NB4 (cell line): ENCODE measurements around the gene ARFIP2.

ENCODE experiments used
- DNase-seq: peaks from one replicate; pipeline ENCODE4 v3.0.0; 2010; ENCODE audit warnings: low read depth
- H3K4me3 ChIP-seq: one replicate; pipeline ENCODE4 v1.5.1; 2011; ENCODE audit warnings: mild to moderate bottlenecking, low read depth, low read length, moderate library complexity
- MYC ChIP-seq: IDR thresholded peaks from 2 replicates; pipeline ENCODE4 v1.6.1; 2011; ENCODE audit warnings: low read depth, low read length
- POLR2A ChIP-seq: IDR thresholded peaks from 2 replicates; pipeline ENCODE4 v1.6.1; 2011; ENCODE audit warnings: mild to moderate bottlenecking; ENCODE audit not compliant: insufficient read length; ENCODE audit errors: extremely low read depth
- TF ChIP-seq, protein P1 (sequence below): IDR thresholded peaks from one replicate; pipeline ENCODE4 v1.5.1; 2012; ENCODE audit warnings: low read depth, low read length
- TF ChIP-seq, protein P2 (sequence below): IDR thresholded peaks from 2 replicates; pipeline ENCODE4 v1.6.1; 2011; ENCODE audit warnings: low read depth, low read length

Gene ARFIP2

DNA sequence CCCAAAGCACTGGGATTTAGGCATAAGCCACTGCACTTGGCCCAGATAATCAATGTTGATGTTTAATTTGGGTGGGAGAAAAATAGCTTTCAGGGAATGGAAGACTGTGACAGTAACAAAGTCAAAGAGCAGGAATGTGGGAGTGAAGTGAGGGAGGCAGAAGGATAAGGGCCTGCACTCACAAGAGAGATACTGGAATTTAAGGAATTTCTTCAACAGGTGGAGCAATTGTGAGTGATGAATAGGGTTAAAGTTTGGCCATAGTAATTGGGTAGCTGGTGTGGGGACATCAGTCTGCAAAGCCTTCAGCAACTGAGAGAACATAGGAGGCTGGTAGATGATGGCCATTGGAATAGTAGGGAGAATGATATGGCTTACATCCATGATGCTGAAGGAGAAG lies 53.6 kb downstream of the ARFIP2 start:
- no peak for DNase-seq
- TF ChIP-seq, protein P1, sequence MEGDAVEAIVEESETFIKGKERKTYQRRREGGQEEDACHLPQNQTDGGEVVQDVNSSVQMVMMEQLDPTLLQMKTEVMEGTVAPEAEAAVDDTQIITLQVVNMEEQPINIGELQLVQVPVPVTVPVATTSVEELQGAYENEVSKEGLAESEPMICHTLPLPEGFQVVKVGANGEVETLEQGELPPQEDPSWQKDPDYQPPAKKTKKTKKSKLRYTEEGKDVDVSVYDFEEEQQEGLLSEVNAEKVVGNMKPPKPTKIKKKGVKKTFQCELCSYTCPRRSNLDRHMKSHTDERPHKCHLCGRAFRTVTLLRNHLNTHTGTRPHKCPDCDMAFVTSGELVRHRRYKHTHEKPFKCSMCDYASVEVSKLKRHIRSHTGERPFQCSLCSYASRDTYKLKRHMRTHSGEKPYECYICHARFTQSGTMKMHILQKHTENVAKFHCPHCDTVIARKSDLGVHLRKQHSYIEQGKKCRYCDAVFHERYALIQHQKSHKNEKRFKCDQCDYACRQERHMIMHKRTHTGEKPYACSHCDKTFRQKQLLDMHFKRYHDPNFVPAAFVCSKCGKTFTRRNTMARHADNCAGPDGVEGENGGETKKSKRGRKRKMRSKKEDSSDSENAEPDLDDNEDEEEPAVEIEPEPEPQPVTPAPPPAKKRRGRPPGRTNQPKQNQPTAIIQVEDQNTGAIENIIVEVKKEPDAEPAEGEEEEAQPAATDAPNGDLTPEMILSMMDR = no peak
- TF ChIP-seq MYC (no peak), POLR2A (no peak)
- TF ChIP-seq, protein P2, sequence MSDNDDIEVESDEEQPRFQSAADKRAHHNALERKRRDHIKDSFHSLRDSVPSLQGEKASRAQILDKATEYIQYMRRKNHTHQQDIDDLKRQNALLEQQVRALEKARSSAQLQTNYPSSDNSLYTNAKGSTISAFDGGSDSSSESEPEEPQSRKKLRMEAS = no peak

More for the DNA sequence above, 53.6 kb downstream of the ARFIP2 start:
- no peak overlapping the region for H3K4me3 ChIP-seq
